Hepatocyte (in vitro differentiated cells): ENCODE data around the gene BLACAT1. TPM values are rescaled to one million over a fixed set of nuclear protein-coding genes. Genes with fewer than 3 reads are reported as not detected.
"Not testable (repeated sequence)": the region's sequence is repeated elsewhere in the genome, so short reads cannot be mapped to it uniquely, and the experiment has no call there.

Experiments
- DNase-seq: peaks from one replicate; pipeline ENCODE4 v3.0.0-alpha.2; 2016; ENCODE audit warnings: low spot score
- H2AFZ ChIP-seq: fragments of 200-600 bp; sonication (generic); 2 replicates; pipeline ENCODE4 v1.6.0; 2016; ENCODE audit warnings: antibody characterized with exemption, mild to moderate bottlenecking
- H3K27ac ChIP-seq: fragments of 200-600 bp; sonication (generic); 2 replicates; pipeline ENCODE4 v1.5.1; 2016; ENCODE audit warnings: mild to moderate bottlenecking
- H3K27me3 ChIP-seq: fragments of 200-600 bp; sonication (generic); 2 replicates; pipeline ENCODE4 v1.6.1; 2016
- H3K36me3 ChIP-seq: fragments of 200-600 bp; sonication (generic); replicated peaks from 2 replicates; pipeline ENCODE4 v1.5.1; 2016; ENCODE audit warnings: low read depth; ENCODE audit not compliant: insufficient read depth
- H3K4me1 ChIP-seq: fragments of 200-600 bp; sonication (generic); 2 replicates; pipeline ENCODE4 v1.5.1; 2016; ENCODE audit warnings: mild to moderate bottlenecking, moderate library complexity; ENCODE audit not compliant: insufficient read depth
- H3K4me2 ChIP-seq: fragments of 200-600 bp; sonication (generic); 2 replicates; pipeline ENCODE4 v1.6.0; 2016
- H3K4me3 ChIP-seq: fragments of 200-600 bp; sonication (generic); 2 replicates; pipeline ENCODE4 v1.5.1; 2016; ENCODE audit warnings: mild to moderate bottlenecking
- H3K79me2 ChIP-seq: fragments of 200-600 bp; sonication (generic); 2 replicates; pipeline ENCODE4 v1.6.0; 2017; ENCODE audit warnings: mild to moderate bottlenecking
- H3K9me2 ChIP-seq: fragments of 200-600 bp; sonication (generic); replicated peaks from 2 replicates; pipeline ENCODE4 v1.6.0; 2017; ENCODE audit warnings: mild to moderate bottlenecking; ENCODE audit not compliant: insufficient read depth
- H3K9me3 ChIP-seq: fragments of 200-600 bp; sonication (generic); 2 replicates; pipeline ENCODE4 v1.5.1; 2016; ENCODE audit warnings: low read depth, mild to moderate bottlenecking
- H4K20me1 ChIP-seq: fragments of 200-600 bp; sonication (generic); 2 replicates; pipeline ENCODE4 v1.6.0; 2016; ENCODE audit warnings: mild to moderate bottlenecking; ENCODE audit not compliant: insufficient read depth, poor library complexity, severe bottlenecking
- EZH2 ChIP-seq: fragments of 200-600 bp; sonication (generic); IDR thresholded peaks from 2 replicates; pipeline ENCODE4 v1.6.1; 2016; ENCODE audit warnings: antibody characterized with exemption, mild to moderate bottlenecking, borderline replicate concordance
- EZH2phosphoT487 ChIP-seq: fragments of 200-600 bp; sonication (generic); IDR thresholded peaks from one replicate; pipeline ENCODE4 v1.6.1; 2018; ENCODE audit warnings: antibody characterized with exemption, mild to moderate bottlenecking, low read depth, moderate library complexity; ENCODE audit not compliant: unreplicated experiment, severe bottlenecking
- WGBS: methylation state at CpG from one replicate; pipeline ENCODE4 v1.1.6; 2016; ENCODE audit warnings: low lambda C conversion rate; ENCODE audit errors: missing lambda C conversion rate; 5-methylcytosine and 5-hydroxymethylcytosine counted together
- microRNA counts: library from miRNA; unstranded; fragments of <30 nt; microRNA quantifications from one replicate; lab custom pipeline; 2017
- microRNA-seq: library from miRNA; unstranded; fragments of <30 nt; microRNA quantifications from one replicate; pipeline ENCODE4, GENCODE V29; 2017
- polyA plus RNA-seq: library from polyadenylated mRNA; unstranded; fragments of >200 nt; fragmentation: Nextera tagmentation; extraction: Ambion mirVana; gene quantifications from 2 replicates; pipeline ENCODE4 v1.2.1, GENCODE V29; 2016
- small RNA-seq: library from RNA; depleted of rRNA; stranded (forward); fragments of <200 nt; gene quantifications from one replicate; pipeline ENCODE3, GENCODE V24; 2014
- total RNA-seq: library from RNA; depleted of rRNA; stranded (reverse); fragments of >200 nt; gene quantifications from 2 replicates; pipeline ENCODE4 v1.2.3, GENCODE V29; 2014
- TF ChIP-seq, protein P1 (sequence below): fragments of 200-600 bp; sonication (generic); IDR thresholded peaks from 2 replicates; pipeline ENCODE4 v1.5.1; 2016; ENCODE audit warnings: antibody characterized with exemption, mild to moderate bottlenecking; ENCODE audit not compliant: poor library complexity

BLACAT1 gene
- total and polyA plus RNA-seq, 2 experiments from 2014 or later, result 0.40 to 0.58 TPM

GRCh38 chr1:205410581-205411298 is 45.1 kb downstream of the BLACAT1 start:
- TF ChIP-seq EZH2 (no peak), EZH2phosphoT487 (no peak)
- TF ChIP-seq, protein P1, sequence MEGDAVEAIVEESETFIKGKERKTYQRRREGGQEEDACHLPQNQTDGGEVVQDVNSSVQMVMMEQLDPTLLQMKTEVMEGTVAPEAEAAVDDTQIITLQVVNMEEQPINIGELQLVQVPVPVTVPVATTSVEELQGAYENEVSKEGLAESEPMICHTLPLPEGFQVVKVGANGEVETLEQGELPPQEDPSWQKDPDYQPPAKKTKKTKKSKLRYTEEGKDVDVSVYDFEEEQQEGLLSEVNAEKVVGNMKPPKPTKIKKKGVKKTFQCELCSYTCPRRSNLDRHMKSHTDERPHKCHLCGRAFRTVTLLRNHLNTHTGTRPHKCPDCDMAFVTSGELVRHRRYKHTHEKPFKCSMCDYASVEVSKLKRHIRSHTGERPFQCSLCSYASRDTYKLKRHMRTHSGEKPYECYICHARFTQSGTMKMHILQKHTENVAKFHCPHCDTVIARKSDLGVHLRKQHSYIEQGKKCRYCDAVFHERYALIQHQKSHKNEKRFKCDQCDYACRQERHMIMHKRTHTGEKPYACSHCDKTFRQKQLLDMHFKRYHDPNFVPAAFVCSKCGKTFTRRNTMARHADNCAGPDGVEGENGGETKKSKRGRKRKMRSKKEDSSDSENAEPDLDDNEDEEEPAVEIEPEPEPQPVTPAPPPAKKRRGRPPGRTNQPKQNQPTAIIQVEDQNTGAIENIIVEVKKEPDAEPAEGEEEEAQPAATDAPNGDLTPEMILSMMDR, result no peak
- no peak for DNase-seq
- Histone ChIP-seq H3K36me3 (no peaks in the 10 kb centered on the region), H3K4me2 (no peak overlapping the region), H3K9me3 (no peaks in the 10 kb centered on the region), H3K27me3 (peaks cover 17% of the 10 kb centered on the region), H2AFZ (no peak overlapping the region), H3K4me3 (no peak overlapping the region), H3K4me1 (no peaks in the 10 kb centered on the region), H3K27ac (no peak overlapping the region), H3K79me2 (no peaks in the 10 kb centered on the region), H4K20me1 (no peaks in the 10 kb centered on the region), H3K9me2 (no peaks in the 10 kb centered on the region)
- WGBS, result 86% methylated on average over 5 of the region's 5 CpGs

DNA sequence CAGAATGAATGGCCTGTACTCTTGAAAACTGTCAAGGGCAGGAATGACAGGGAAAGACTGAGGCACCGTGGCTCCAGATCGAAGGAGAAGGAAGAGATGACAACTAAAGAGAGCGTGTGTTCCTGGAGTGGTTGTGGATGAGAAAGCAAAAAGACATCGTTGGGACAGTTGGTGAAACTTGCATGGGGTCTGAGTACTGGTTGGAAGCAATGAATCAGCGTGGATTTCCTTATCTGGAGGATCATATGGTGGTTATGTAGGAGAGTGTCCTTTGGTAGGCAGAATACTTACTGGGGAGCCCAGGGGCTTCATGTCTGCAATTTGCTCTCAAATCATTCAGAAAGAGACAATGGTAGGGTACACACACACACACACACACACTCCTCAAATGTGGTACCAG is 47.9 kb downstream of the BLACAT1 start:
- DNase-seq, result no peak
- 81% methylated on average over 5 of the region's 5 CpGs for WGBS
- no peaks in the 10 kb centered on the region for H3K9me3 ChIP-seq
- peaks cover 17% of the 10 kb centered on the region for H3K27me3 ChIP-seq
- no peak overlapping the region for H3K4me3 ChIP-seq
- no peak overlapping the region for H3K4me2 ChIP-seq
- no peaks in the 10 kb centered on the region for H4K20me1 ChIP-seq
- H3K27ac ChIP-seq, result no peak overlapping the region
- H3K9me2 ChIP-seq, result no peaks in the 10 kb centered on the region
- no peaks in the 10 kb centered on the region for H3K36me3 ChIP-seq
- no peak overlapping the region for H2AFZ ChIP-seq
- H3K79me2 ChIP-seq, result no peaks in the 10 kb centered on the region
- no peaks in the 10 kb centered on the region for H3K4me1 ChIP-seq
- TF ChIP-seq EZH2phosphoT487 (no peak), EZH2 (no peak)
- TF ChIP-seq, protein P1, result no peak

DNA sequence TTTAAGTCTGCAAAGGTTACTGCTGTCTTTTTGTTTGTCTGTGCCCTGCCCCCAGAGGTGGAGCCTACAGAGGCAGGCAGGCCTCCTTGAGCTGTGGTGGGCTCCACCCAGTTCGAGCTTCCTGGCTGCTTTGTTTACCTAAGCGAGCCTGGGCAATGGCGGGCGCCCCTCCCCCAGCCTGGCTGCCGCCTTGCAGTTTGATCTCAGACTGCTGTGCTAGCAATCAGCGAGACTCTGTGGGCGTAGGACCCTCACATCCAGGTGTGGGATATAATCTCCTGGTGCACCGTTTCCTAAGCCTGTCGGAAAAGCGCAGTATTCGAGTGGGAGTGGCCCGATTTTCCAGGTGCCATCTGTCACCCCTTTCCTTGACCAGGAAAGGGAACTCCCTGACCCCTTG is 49.6 kb downstream of the BLACAT1 start:
- H4K20me1 ChIP-seq, H3K79me2 ChIP-seq, DNase-seq, H3K9me2 ChIP-seq, H3K4me3 ChIP-seq, H3K4me1 ChIP-seq, H3K4me2 ChIP-seq, H3K36me3 ChIP-seq, H2AFZ ChIP-seq, H3K27me3 ChIP-seq, H3K27ac ChIP-seq, H3K9me3 ChIP-seq: not testable (repeated sequence)
- whole genome bisulfite sequencing, result 87% methylated on average over 8 of the region's 12 CpGs

MicroRNAs within 50 kb of the gene (microRNA counts, 767-probe panel; counts per million panel counts)
- 6,201 counts per million, percentile 26 among the panel's probes with 10 or more counts for microRNA hsa-miR-135b-5p (lab: Ali Mortazavi, UCI)

Small RNAs within 50 kb of the gene (microRNA-seq; reads per million reads assigned to microRNA genes)
- 540 reads per million, percentile 74 among the genes with 10 or more reads in this experiment for gene MIR135B

Small RNAs within 50 kb of the gene (small RNA-seq; reads per million reads assigned to genes)
- gene MIR135B, result 2.9 reads per million, percentile 90 among the genes with 10 or more reads in this experiment

Other genes with a start within 250 kb of the BLACAT1 start
- 8.5 and 11.0 TPM in 2 replicates for gene DSTYK, start 244.3 kb downstream of the BLACAT1 start, total RNA-seq
- 7.7 and 8.4 TPM in 2 replicates for gene DSTYK, start 244.3 kb downstream of the BLACAT1 start, polyA plus RNA-seq
- 2.4 and 2.5 TPM in 2 replicates for gene TMCC2, start 228.1 kb downstream of the BLACAT1 start, total RNA-seq
- gene TMCC2, start 228.1 kb downstream of the BLACAT1 start, polyA plus RNA-seq, result 1.7 and 2.9 TPM in 2 replicates
- 12.6 and 13.4 TPM in 2 replicates for gene NUAK2, start 134.3 kb downstream of the BLACAT1 start, total RNA-seq
- 20.7 and 22.5 TPM in 2 replicates for gene NUAK2, start 134.3 kb downstream of the BLACAT1 start, polyA plus RNA-seq
- gene KLHDC8A, start 99.1 kb downstream of the BLACAT1 start, total RNA-seq, result 0.28 and 0.40 TPM in 2 replicates
- 1.6 and 1.7 TPM in 2 replicates for gene KLHDC8A, start 99.1 kb downstream of the BLACAT1 start, polyA plus RNA-seq
- 2.4 TPM in 1 of 2 replicates, not detected in the other for gene LEMD1, start 34.0 kb downstream of the BLACAT1 start, total RNA-seq
- gene LEMD1, start 34.0 kb downstream of the BLACAT1 start, polyA plus RNA-seq, result 0.35 and 2.6 TPM in 2 replicates
- gene CDK18, start 48.6 kb upstream of the BLACAT1 start, total RNA-seq, result 4.5 and 8.0 TPM in 2 replicates
- 16.7 and 20.0 TPM in 2 replicates for gene CDK18, start 48.6 kb upstream of the BLACAT1 start, polyA plus RNA-seq
- 16.0 and 19.1 TPM in 2 replicates for gene ELK4, start 176.0 kb upstream of the BLACAT1 start, total RNA-seq
- 4.7 and 6.1 TPM in 2 replicates for gene ELK4, start 176.0 kb upstream of the BLACAT1 start, polyA plus RNA-seq
- gene SLC45A3, start 224.5 kb upstream of the BLACAT1 start, total RNA-seq, result 10.0 and 12.2 TPM in 2 replicates
- gene SLC45A3, start 224.5 kb upstream of the BLACAT1 start, polyA plus RNA-seq, result 4.6 and 4.8 TPM in 2 replicates